PC-9 (cell line): Measurements from ENCODE around the gene AGMO.

Experiments used
- EZH2 ChIP-seq: fragments of 200-600 bp; sonication (generic); IDR thresholded peaks from 2 replicates; pipeline ENCODE4 v1.8.0; 2017; ENCODE audit warnings: antibody characterized with exemption, low read depth
- TF ChIP-seq, protein P1 (sequence below): fragments of 200-600 bp; sonication (generic); conservative IDR thresholded peaks from 2 replicates; pipeline ENCODE4 v1.6.1; 2017; ENCODE audit warnings: mixed run types, antibody characterized with exemption, mild to moderate bottlenecking, moderate library complexity

DNA sequence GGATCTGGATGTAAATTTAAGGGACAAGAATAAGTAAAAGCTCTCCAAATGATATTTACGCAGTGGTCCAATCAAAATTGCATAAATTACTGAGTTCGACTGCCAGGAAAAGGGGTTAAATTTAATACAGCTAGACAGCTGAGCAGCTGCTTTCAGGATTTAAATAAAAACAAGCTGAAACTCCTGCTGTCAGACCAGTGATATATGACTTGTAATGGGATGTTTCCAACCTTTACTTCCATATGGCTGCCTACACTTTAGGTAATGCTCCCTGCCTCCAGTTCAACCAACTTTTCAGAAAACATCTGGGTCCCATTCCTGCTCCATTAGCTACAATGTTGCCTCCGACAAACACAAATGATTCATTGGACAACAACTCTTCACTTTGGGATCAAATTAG lies 333.0 kb downstream of the AGMO start:
- TF ChIP-seq, protein P1, sequence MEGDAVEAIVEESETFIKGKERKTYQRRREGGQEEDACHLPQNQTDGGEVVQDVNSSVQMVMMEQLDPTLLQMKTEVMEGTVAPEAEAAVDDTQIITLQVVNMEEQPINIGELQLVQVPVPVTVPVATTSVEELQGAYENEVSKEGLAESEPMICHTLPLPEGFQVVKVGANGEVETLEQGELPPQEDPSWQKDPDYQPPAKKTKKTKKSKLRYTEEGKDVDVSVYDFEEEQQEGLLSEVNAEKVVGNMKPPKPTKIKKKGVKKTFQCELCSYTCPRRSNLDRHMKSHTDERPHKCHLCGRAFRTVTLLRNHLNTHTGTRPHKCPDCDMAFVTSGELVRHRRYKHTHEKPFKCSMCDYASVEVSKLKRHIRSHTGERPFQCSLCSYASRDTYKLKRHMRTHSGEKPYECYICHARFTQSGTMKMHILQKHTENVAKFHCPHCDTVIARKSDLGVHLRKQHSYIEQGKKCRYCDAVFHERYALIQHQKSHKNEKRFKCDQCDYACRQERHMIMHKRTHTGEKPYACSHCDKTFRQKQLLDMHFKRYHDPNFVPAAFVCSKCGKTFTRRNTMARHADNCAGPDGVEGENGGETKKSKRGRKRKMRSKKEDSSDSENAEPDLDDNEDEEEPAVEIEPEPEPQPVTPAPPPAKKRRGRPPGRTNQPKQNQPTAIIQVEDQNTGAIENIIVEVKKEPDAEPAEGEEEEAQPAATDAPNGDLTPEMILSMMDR: no peak
- no peak for TF ChIP-seq EZH2
